SJCRH30 (cell line): ENCODE results near the gene LGI2. TPM values are rescaled to one million over a fixed set of nuclear protein-coding genes. Genes with fewer than 3 reads are reported as not detected.
A peak's percentile ranks its signal among the peaks of the same experiment; 100 is the strongest.
"Not testable (repeated sequence)": the region's sequence is repeated elsewhere in the genome, so short reads cannot be mapped to it uniquely, and the experiment has no call there.

ENCODE experiments used
- DNase-seq, 2 experiments: peaks; one replicate each; pipeline ENCODE4 v3.0.0-alpha.2; 2015 to 2020
- H3K27ac ChIP-seq: fragments of 250-450 bp; sonication (Bioruptor Pico); 2 replicates; pipeline ENCODE4 v1.5.1; 2020; ENCODE audit warnings: mild to moderate bottlenecking, moderate library complexity
- H3K27me3 ChIP-seq: fragments of 250-450 bp; sonication (Bioruptor Pico); 2 replicates; pipeline ENCODE4 v1.5.1; 2020; ENCODE audit warnings: mild to moderate bottlenecking, moderate library complexity
- H3K36me3 ChIP-seq: fragments of 250-450 bp; sonication (Bioruptor Pico); 2 replicates; pipeline ENCODE4 v1.5.1; 2020; ENCODE audit warnings: mild to moderate bottlenecking, moderate library complexity
- H3K4me1 ChIP-seq: fragments of 250-450 bp; sonication (Bioruptor Pico); 2 replicates; pipeline ENCODE4 v1.5.1; 2020; ENCODE audit warnings: mild to moderate bottlenecking, moderate library complexity
- H3K4me3 ChIP-seq: fragments of 250-450 bp; sonication (Bioruptor Pico); 2 replicates; pipeline ENCODE4 v1.5.1; 2020; ENCODE audit warnings: mild to moderate bottlenecking, moderate library complexity
- H3K9me3 ChIP-seq: fragments of 250-450 bp; sonication (Bioruptor Pico); replicated peaks from 2 replicates; pipeline ENCODE4 v1.5.1; 2020; ENCODE audit warnings: mild to moderate bottlenecking, moderate library complexity
- total RNA-seq: library from RNA; depleted of rRNA; stranded (reverse); fragments of >200 nt; shearing (Covaris generic); gene quantifications from 2 replicates; pipeline ENCODE4 v1.2.3, GENCODE V29; 2014

LGI2 gene
- total RNA-seq, 1 experiment from 2014 or later, result 10.8 TPM

- H3K4me1 ChIP-seq, result peaks cover 35% of the 10 kb centered on the region
- DNase-seq, result peak; percentile 17 to 71
- no peak overlapping the region for H3K4me3 ChIP-seq
- peaks cover 14% of the 10 kb centered on the region for H3K36me3 ChIP-seq
- H3K27me3 ChIP-seq, result no peaks in the 10 kb centered on the region
- H3K9me3 ChIP-seq, result no peaks in the 10 kb centered on the region
- H3K27ac ChIP-seq, result peak overlapping the region; percentile 21; the same call in 1 of the 2 replicates
Measured at GRCh38 chr4:25021216-25021615, 9.5 kb downstream of the LGI2 start.

- DNase-seq, result no peak
- Histone ChIP-seq H3K4me1 (peaks cover 35% of the 10 kb centered on the region), H3K27me3 (no peaks in the 10 kb centered on the region), H3K9me3 (no peaks in the 10 kb centered on the region), H3K36me3 (peaks cover 14% of the 10 kb centered on the region), H3K4me3 (no peak overlapping the region), H3K27ac (no peak overlapping the region)
Measured at GRCh38 chr4:25020236-25020635, 10.5 kb downstream of the LGI2 start.

GRCh38 chr4:25019501-25019900 lies 11.2 kb downstream of the LGI2 start:
- H3K4me1 ChIP-seq, result peaks cover 35% of the 10 kb centered on the region
- H3K9me3 ChIP-seq, result no peaks in the 10 kb centered on the region
- DNase-seq, result no peak
- no peak overlapping the region for H3K27ac ChIP-seq
- peaks cover 13% of the 10 kb centered on the region for H3K36me3 ChIP-seq
- no peaks in the 10 kb centered on the region for H3K27me3 ChIP-seq
- H3K4me3 ChIP-seq, result no peak overlapping the region

GRCh38 chr4:25015012-25015411 lies 15.7 kb downstream of the LGI2 start:
- Histone ChIP-seq H3K9me3 (no peaks in the 10 kb centered on the region), H3K4me3 (no peak overlapping the region), H3K27ac (no peak overlapping the region), H3K4me1 (no peaks in the 10 kb centered on the region), H3K27me3 (no peaks in the 10 kb centered on the region), H3K36me3 (peaks cover 6% of the 10 kb centered on the region; the same call in 1 of the 2 replicates)
- no peak for DNase-seq

- not testable (repeated sequence) for H3K27ac ChIP-seq, DNase-seq, H3K4me3 ChIP-seq, H3K9me3 ChIP-seq, H3K4me1 ChIP-seq, H3K36me3 ChIP-seq, H3K27me3 ChIP-seq
Measured at GRCh38 chr4:25014662-25014983, 16.1 kb downstream of the LGI2 start.

GRCh38 chr4:25013756-25014661 lies 16.7 kb downstream of the LGI2 start:
- Histone ChIP-seq H3K4me1 (no peaks in the 10 kb centered on the region), H3K27ac (no peak overlapping the region), H3K27me3 (no peaks in the 10 kb centered on the region), H3K9me3 (no peaks in the 10 kb centered on the region), H3K4me3 (no peak overlapping the region), H3K36me3 (peaks cover 6% of the 10 kb centered on the region; the same call in 1 of the 2 replicates)
- no peak for DNase-seq

- Histone ChIP-seq H3K4me1 (no peaks in the 10 kb centered on the region), H3K36me3 (peaks cover 4% of the 10 kb centered on the region; the same call in 1 of the 2 replicates), H3K27ac (no peak overlapping the region), H3K4me3 (no peak overlapping the region), H3K27me3 (no peaks in the 10 kb centered on the region), H3K9me3 (no peaks in the 10 kb centered on the region)
- DNase-seq, result no peak
Measured at GRCh38 chr4:25012655-25013054, 18.1 kb downstream of the LGI2 start.

GRCh38 chr4:25011135-25011866 lies 19.4 kb downstream of the LGI2 start:
- no peak for DNase-seq
- Histone ChIP-seq H3K27me3 (no peaks in the 10 kb centered on the region), H3K4me1 (no peaks in the 10 kb centered on the region), H3K36me3 (peaks cover 4% of the 10 kb centered on the region; the same call in 1 of the 2 replicates), H3K9me3 (no peaks in the 10 kb centered on the region), H3K4me3 (no peak overlapping the region), H3K27ac (no peak overlapping the region)

GRCh38 chr4:25007598-25007997 lies 23.1 kb downstream of the LGI2 start:
- no peaks in the 10 kb centered on the region for H3K36me3 ChIP-seq
- H3K4me1 ChIP-seq, result no peaks in the 10 kb centered on the region
- no peaks in the 10 kb centered on the region for H3K9me3 ChIP-seq
- H3K4me3 ChIP-seq, result no peak overlapping the region
- no peaks in the 10 kb centered on the region for H3K27me3 ChIP-seq
- no peak for DNase-seq
- H3K27ac ChIP-seq, result no peak overlapping the region

GRCh38 chr4:25002681-25003080 lies 28.1 kb downstream of the LGI2 start:
- Histone ChIP-seq H3K27ac (no peak overlapping the region), H3K4me3 (no peak overlapping the region), H3K4me1 (no peaks in the 10 kb centered on the region), H3K36me3 (no peaks in the 10 kb centered on the region), H3K27me3 (no peaks in the 10 kb centered on the region), H3K9me3 (no peaks in the 10 kb centered on the region)
- DNase-seq, result no peak

- DNase-seq, result no peak
- Histone ChIP-seq H3K4me1 (no peaks in the 10 kb centered on the region), H3K9me3 (no peaks in the 10 kb centered on the region), H3K4me3 (no peak overlapping the region), H3K27me3 (no peaks in the 10 kb centered on the region), H3K36me3 (no peaks in the 10 kb centered on the region), H3K27ac (no peak overlapping the region)
Measured at GRCh38 chr4:25001509-25001908, 29.2 kb downstream of the LGI2 start.

GRCh38 chr4:25000639-25001038 lies 30.1 kb downstream of the LGI2 start:
- Histone ChIP-seq H3K4me3 (no peak overlapping the region), H3K27ac (no peak overlapping the region), H3K36me3 (no peaks in the 10 kb centered on the region), H3K9me3 (no peaks in the 10 kb centered on the region), H3K27me3 (no peaks in the 10 kb centered on the region), H3K4me1 (no peaks in the 10 kb centered on the region)
- DNase-seq, result no peak

GRCh38 chr4:24999392-25000089 lies 31.2 kb downstream of the LGI2 start:
- no peaks in the 10 kb centered on the region for H3K36me3 ChIP-seq
- H3K9me3 ChIP-seq, result no peaks in the 10 kb centered on the region
- DNase-seq, result no peak
- H3K27me3 ChIP-seq, result no peaks in the 10 kb centered on the region
- no peak overlapping the region for H3K4me3 ChIP-seq
- no peaks in the 10 kb centered on the region for H3K4me1 ChIP-seq
- no peak overlapping the region for H3K27ac ChIP-seq

GRCh38 chr4:24995346-24995919 lies 35.3 kb downstream of the LGI2 start:
- H3K4me3 ChIP-seq, result no peak overlapping the region
- no peaks in the 10 kb centered on the region for H3K4me1 ChIP-seq
- no peaks in the 10 kb centered on the region for H3K36me3 ChIP-seq
- H3K9me3 ChIP-seq, result no peaks in the 10 kb centered on the region
- H3K27ac ChIP-seq, result no peak overlapping the region
- H3K27me3 ChIP-seq, result no peaks in the 10 kb centered on the region
- no peak for DNase-seq
